H9 (cell line): Measurements from ENCODE around the gene NBL1. TPM values are rescaled to one million over a fixed set of nuclear protein-coding genes. Genes with fewer than 3 reads are reported as not detected.

Source experiments
- DNase-seq: peaks from one replicate; pipeline ENCODE4 v3.0.0-alpha.2; 2017
- H2AFZ ChIP-seq: one replicate; pipeline ENCODE4 v1.6.1; 2013; ENCODE audit warnings: mild to moderate bottlenecking, low read length, control low read depth, moderate library complexity
- H2AK5ac ChIP-seq: 2 replicates; pipeline ENCODE4 v1.6.1; 2013; ENCODE audit warnings: low read length, control low read depth, mixed read lengths; ENCODE audit not compliant: insufficient read length
- H2BK120ac ChIP-seq: one replicate; pipeline ENCODE4 v1.6.1; 2013; ENCODE audit warnings: low read depth, mild to moderate bottlenecking, low read length, control low read depth, inconsistent platforms; ENCODE audit not compliant: poor library complexity, severe bottlenecking
- H2BK12ac ChIP-seq: 2 replicates; pipeline ENCODE4 v1.6.1; 2013; ENCODE audit warnings: low read length, control low read depth, mixed read lengths, low read depth; ENCODE audit not compliant: insufficient read length
- H2BK15ac ChIP-seq: 2 replicates; pipeline ENCODE4 v1.6.1; 2013; ENCODE audit warnings: low read depth, low read length, control low read depth
- H2BK20ac ChIP-seq: one replicate; pipeline ENCODE4 v1.6.1; 2013; ENCODE audit warnings: low read depth, mild to moderate bottlenecking, low read length, control low read depth, inconsistent platforms; ENCODE audit not compliant: poor library complexity, severe bottlenecking
- H2BK5ac ChIP-seq: 2 replicates; pipeline ENCODE4 v1.6.1; 2013; ENCODE audit warnings: low read length, control low read depth, mixed read lengths; ENCODE audit not compliant: insufficient read length
- H3K14ac ChIP-seq: 2 replicates; pipeline ENCODE4 v1.6.1; 2013; ENCODE audit warnings: low read length, control low read depth; ENCODE audit not compliant: insufficient read depth
- H3K18ac ChIP-seq: 2 replicates; pipeline ENCODE4 v1.6.1; 2013; ENCODE audit warnings: low read depth, mild to moderate bottlenecking, mixed read lengths, low read length, control low read depth; ENCODE audit not compliant: insufficient read length
- H3K23ac ChIP-seq: 2 replicates; pipeline ENCODE4 v1.6.1; 2013; ENCODE audit warnings: low read length, control low read depth, mixed read lengths, low read depth; ENCODE audit not compliant: insufficient read length
- H3K23me2 ChIP-seq: 2 replicates; pipeline ENCODE4 v1.6.1; 2013; ENCODE audit warnings: low read depth, mild to moderate bottlenecking, mixed read lengths, low read length, control low read depth; ENCODE audit not compliant: insufficient read length, poor library complexity, severe bottlenecking
- H3K27ac ChIP-seq: 2 replicates; pipeline ENCODE4 v1.5.1; 2013; ENCODE audit warnings: low read length, control low read depth, mixed read lengths, low read depth; ENCODE audit not compliant: insufficient read length
- H3K27me3 ChIP-seq: 2 replicates; pipeline ENCODE4 v1.6.1; 2013; ENCODE audit warnings: low read length, control low read depth, inconsistent platforms; ENCODE audit not compliant: insufficient read depth
- H3K4ac ChIP-seq: 2 replicates; pipeline ENCODE4 v1.6.1; 2013; ENCODE audit warnings: low read depth, mild to moderate bottlenecking, control low read depth, inconsistent platforms, low read length, moderate library complexity
- H3K4me1 ChIP-seq: 2 replicates; pipeline ENCODE4 v1.6.1; 2013; ENCODE audit warnings: low read length, control low read depth, inconsistent platforms; ENCODE audit not compliant: insufficient read depth
- H3K4me2 ChIP-seq: 2 replicates; pipeline ENCODE4 v1.6.1; 2013; ENCODE audit warnings: low read length, control low read depth, mixed read lengths; ENCODE audit not compliant: insufficient read length, insufficient read depth
- H3K56ac ChIP-seq: 2 replicates; pipeline ENCODE4 v1.6.1; 2013; ENCODE audit warnings: low read depth, mild to moderate bottlenecking, mixed read lengths, low read length, control low read depth; ENCODE audit not compliant: insufficient read length
- H3K79me1 ChIP-seq: 2 replicates; pipeline ENCODE4 v1.6.1; 2013; ENCODE audit warnings: low read depth, mild to moderate bottlenecking, moderate library complexity, low read length, control low read depth, inconsistent platforms; ENCODE audit not compliant: insufficient read depth, poor library complexity, severe bottlenecking
- H3K79me2 ChIP-seq: 2 replicates; pipeline ENCODE4 v1.6.1; 2013; ENCODE audit warnings: low read length, control low read depth, inconsistent platforms; ENCODE audit not compliant: insufficient read depth
- H3K9ac ChIP-seq: 2 replicates; pipeline ENCODE4 v1.6.1; 2013; ENCODE audit warnings: low read length, control low read depth, mixed read lengths; ENCODE audit not compliant: insufficient read length; ENCODE audit errors: extremely low read depth
- H3K9me3 ChIP-seq: one replicate; pipeline ENCODE4 v1.6.1; 2013; ENCODE audit warnings: low read depth, low read length, inconsistent platforms; ENCODE audit not compliant: control insufficient read depth
- H3T11ph ChIP-seq: one replicate; pipeline ENCODE4 v1.6.1; 2013; ENCODE audit warnings: mild to moderate bottlenecking, low read length, control low read depth, inconsistent platforms
- H4K20me1 ChIP-seq: one replicate; pipeline ENCODE4 v1.6.1; 2013; ENCODE audit not compliant: control insufficient read depth, insufficient read length, insufficient read depth
- H4K5ac ChIP-seq: 2 replicates; pipeline ENCODE4 v1.6.1; 2013; ENCODE audit warnings: low read depth, mild to moderate bottlenecking, mixed read lengths, low read length, control low read depth; ENCODE audit not compliant: insufficient read length
- H4K8ac ChIP-seq: replicated peaks from 2 replicates; pipeline ENCODE4 v1.6.1; 2013; ENCODE audit warnings: low read length, control low read depth, mixed read lengths, low read depth; ENCODE audit not compliant: insufficient read length
- H4K91ac ChIP-seq: 2 replicates; pipeline ENCODE4 v1.6.1; 2013; ENCODE audit warnings: low read depth, mild to moderate bottlenecking, moderate library complexity, mixed read lengths, low read length, control low read depth; ENCODE audit not compliant: insufficient read length
- H3K27ac Mint-ChIP-seq, 3 experiments: 2 replicates in 2 of 3; 3 replicates in 1 of 3; pipeline ENCODE4 v1.8.0; 2020 to 2021; ENCODE audit warnings: mixed read lengths in 3 of 3, mild to moderate bottlenecking in 1 of 3, moderate library complexity in 1 of 3
- H3K27me3 Mint-ChIP-seq: 2 replicates; pipeline ENCODE4 v1.8.0; 2021; ENCODE audit warnings: low read depth, mild to moderate bottlenecking, moderate library complexity, mixed read lengths
- H3K36me3 Mint-ChIP-seq, 3 experiments: 2 replicates in 2 of 3; 3 replicates in 1 of 3; pipeline ENCODE4 v1.8.0; 2020 to 2021; ENCODE audit warnings: low read depth in 3 of 3, mixed read lengths in 3 of 3; ENCODE audit not compliant: insufficient read depth in 1 of 3
- H3K4me1 Mint-ChIP-seq, 2 experiments: 2 replicates each; pipeline ENCODE4 v1.8.0; 2020; ENCODE audit warnings: mixed read lengths in 2 of 2
- H3K4me3 Mint-ChIP-seq, 2 experiments: 2 replicates in 1 of 2; 3 replicates in 1 of 2; pipeline ENCODE4 v1.8.0; 2020 to 2021; ENCODE audit warnings: mild to moderate bottlenecking in 2 of 2, mixed read lengths in 2 of 2, moderate library complexity in 1 of 2
- H3K9me3 Mint-ChIP-seq, 2 experiments: 2 replicates in 1 of 2; 3 replicates in 1 of 2; pipeline ENCODE4 v1.8.0; 2020; ENCODE audit warnings: mild to moderate bottlenecking in 2 of 2, mixed read lengths in 2 of 2, moderate library complexity in 1 of 2
- CTCF ChIP-seq: fragments of 200-600 bp; sonication (generic); conservative IDR thresholded peaks from 3 replicates; pipeline ENCODE4 v1.8.0; 2021; ENCODE audit warnings: antibody characterized with exemption, mild to moderate bottlenecking
- WGBS: extraction: QIAGEN DNeasy Blood & Tissue Kit; methylation state at CpG from one replicate; pipeline ENCODE4 v1.1.7; 2013; ENCODE audit warnings: missing lambda C conversion rate, low lambda C conversion rate, mixed read lengths; ENCODE audit not compliant: insufficient read length; ENCODE audit errors: extremely low coverage; 5-methylcytosine and 5-hydroxymethylcytosine counted together
- total RNA-seq: library from RNA; stranded (reverse); gene quantifications from 2 replicates; pipeline ENCODE4 v1.2.1, GENCODE V29; 2021

Gene NBL1
- total RNA-seq, 1 experiment from 2014 or later = 6.4 TPM

- no peaks in the 10 kb centered on the region for H3K79me1 ChIP-seq
- TF ChIP-seq CTCF = no peak
- Mint-ChIP-seq H3K27ac (no peak overlapping the region; a peak in 1 of 7 replicates), H3K27me3 (peaks cover 50% of the 10 kb centered on the region), H3K36me3 (no peaks in the 10 kb centered on the region), H3K4me1 (peaks cover 8 to 29% of the 10 kb centered on the region in 2 experiments), H3K4me3 (no peak overlapping the region), H3K9me3 (no peaks in the 10 kb centered on the region)
- no peak overlapping the region for H2BK5ac ChIP-seq
- no peak overlapping the region for H3K9ac ChIP-seq
- H2AK5ac ChIP-seq = no peak overlapping the region
- no peak overlapping the region for H3K18ac ChIP-seq
- no peak overlapping the region for H3K4me2 ChIP-seq
- no CpG with 5 or more reads among the region's 5 CpGs for WGBS
- H2BK15ac ChIP-seq = no peak overlapping the region
- H3T11ph ChIP-seq = no peak overlapping the region
- no peaks in the 10 kb centered on the region for H3K4me1 ChIP-seq
- H4K8ac ChIP-seq = no peak overlapping the region
- H2BK20ac ChIP-seq = no peak overlapping the region
- H4K20me1 ChIP-seq = no peaks in the 10 kb centered on the region
- no peak overlapping the region for H3K4ac ChIP-seq
- H3K27ac ChIP-seq = no peak overlapping the region
- H2BK12ac ChIP-seq = no peak overlapping the region
- no peaks in the 10 kb centered on the region for H3K23me2 ChIP-seq
- H3K27me3 ChIP-seq = no peaks in the 10 kb centered on the region
- H3K14ac ChIP-seq = no peak overlapping the region
- H3K9me3 ChIP-seq = no peaks in the 10 kb centered on the region
- H3K23ac ChIP-seq = no peak overlapping the region
- H2AFZ ChIP-seq = no peak overlapping the region
- no peak overlapping the region for H4K5ac ChIP-seq
- no peak overlapping the region for H3K56ac ChIP-seq
- H2BK120ac ChIP-seq = no peak overlapping the region
- no peak for DNase-seq
- no peak overlapping the region for H4K91ac ChIP-seq
- H3K79me2 ChIP-seq = no peaks in the 10 kb centered on the region
Measured at GRCh38 chr1:19675797-19676196, 31.7 kb downstream of the NBL1 start.
